HepG2 (cell line): ENCODE results near the gene AKAP12.

Experiments
- ATF3 ChIP-seq: sonication (generic); formaldehyde crosslinking; IDR thresholded peaks from 2 replicates; pipeline ENCODE4 v1.4.0; 2020; ENCODE audit warnings: missing genetic modification reagents
- CTCF ChIP-seq: sonication (generic); formaldehyde crosslinking; IDR thresholded peaks from 2 replicates; pipeline ENCODE4 v1.5.0; 2020; ENCODE audit warnings: mild to moderate bottlenecking, missing genetic modification reagents, moderate library complexity
- LBX2 ChIP-seq: sonication (generic); formaldehyde crosslinking; IDR thresholded peaks from 2 replicates; pipeline ENCODE4 v1.5.0; 2020; ENCODE audit warnings: missing genetic modification reagents, mild to moderate bottlenecking, borderline replicate concordance
- MXD1 ChIP-seq: sonication (generic); formaldehyde crosslinking; IDR thresholded peaks from 2 replicates; pipeline ENCODE4 v1.4.0; 2020; ENCODE audit warnings: mild to moderate bottlenecking, missing genetic modification reagents
- MYC ChIP-seq: sonication (generic); formaldehyde crosslinking; IDR thresholded peaks from 2 replicates; pipeline ENCODE4 v1.9.0; 2021; ENCODE audit warnings: missing genetic modification reagents, borderline replicate concordance
- REST ChIP-seq, 2 experiments: IDR thresholded peaks; 2 replicates each; pipeline ENCODE4 v1.6.1; 2011 to 2012; ENCODE audit warnings: low read length in 2 of 2, borderline replicate concordance in 1 of 2, low read depth in 1 of 2, mild to moderate bottlenecking in 1 of 2, moderate library complexity in 1 of 2
- TBL1XR1 ChIP-seq: fragments of 150-350 bp; IDR thresholded peaks from 2 replicates; pipeline ENCODE4 v1.6.1; 2014; ENCODE audit warnings: borderline replicate concordance, low read length; ENCODE audit not compliant: partially characterized antibody
- ZNF574 ChIP-seq: sonication (generic); formaldehyde crosslinking; IDR thresholded peaks from 2 replicates; pipeline ENCODE4 v1.4.0; 2020; ENCODE audit warnings: missing genetic modification reagents
- ZNF766 ChIP-seq: sonication (generic); formaldehyde crosslinking; IDR thresholded peaks from 2 replicates; pipeline ENCODE4 v1.5.0; 2020; ENCODE audit warnings: missing genetic modification reagents, borderline replicate concordance
- ZNF777 ChIP-seq: sonication (generic); formaldehyde crosslinking; IDR thresholded peaks from 2 replicates; pipeline ENCODE4 v1.4.0; 2020; ENCODE audit warnings: missing genetic modification reagents
- ZSCAN20 ChIP-seq: sonication (generic); formaldehyde crosslinking; IDR thresholded peaks from 2 replicates; pipeline ENCODE4 v1.4.0; 2020; ENCODE audit warnings: missing genetic modification reagents, mild to moderate bottlenecking, borderline replicate concordance
- ZZZ3 ChIP-seq: sonication (generic); formaldehyde crosslinking; IDR thresholded peaks from 2 replicates; pipeline ENCODE4 v1.4.0; 2020; ENCODE audit warnings: missing genetic modification reagents, mild to moderate bottlenecking, borderline replicate concordance

GRCh38 chr6:151288712-151289398, 49.1 kb downstream of the AKAP12 start:
- TF ChIP-seq TBL1XR1 (no peak), ZNF766 (CRISPR knock-in tag) (no peak), MXD1 (CRISPR knock-in tag) (no peak), ZNF574 (CRISPR knock-in tag) (no peak), ZNF777 (no peak), ZZZ3 (CRISPR knock-in tag) (no peak), CTCF (no peak), ATF3 (CRISPR knock-in tag) (no peak), LBX2 (CRISPR knock-in tag) (no peak), MYC (CRISPR knock-in tag) (no peak), REST (IDR thresholded peaks at IDR 0.05; ENCODE audit: borderline replicate concordance in 1 of 2, low read depth in 1 of 2, low read length in 2 of 2) (no peak), ZSCAN20 (no peak)
